ENCODE data around the gene MEGF11.

- no peak for TF ChIP-seq CTCF (conservative IDR thresholded peaks at IDR 0.05; ENCODE audit: low read length)
- no peak for TF ChIP-seq EZH2phosphoT487 (IDR thresholded peaks at IDR 0.05; ENCODE audit: borderline replicate concordance)
Observed at GRCh38 chr15:65901836-65902235, 351.7 kb downstream of the MEGF11 start.
